ENCODE measurements around the gene UNCX. TPM values are rescaled to one million over a fixed set of nuclear protein-coding genes. Genes with fewer than 3 reads are reported as not detected.

Gene UNCX
- total and polyA plus RNA-seq, 9 of the 15 experiments (the other 6 are each of a cell fraction or from before 2014, with no cell fraction given), result not detected

DNA sequence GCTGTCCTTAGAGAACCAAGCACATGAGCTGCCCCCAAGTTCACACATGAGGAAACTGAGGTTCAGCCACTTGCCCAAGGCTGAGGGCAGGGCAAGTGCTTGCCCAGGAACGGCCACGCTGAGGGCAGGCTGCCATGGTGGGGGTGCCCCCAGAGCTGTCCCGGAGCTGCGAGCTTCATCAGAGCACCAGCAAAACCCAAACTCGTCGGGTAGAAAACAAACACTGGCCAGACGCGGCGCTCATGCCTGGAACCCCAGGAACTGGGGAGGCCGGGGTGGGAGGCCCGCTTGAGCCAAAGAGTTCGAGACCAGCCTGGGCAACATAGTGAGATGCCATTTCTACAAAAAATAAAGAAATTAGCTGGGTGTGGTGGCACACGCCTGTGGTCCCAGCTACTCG, 38.4 kb downstream of the UNCX start:
- BruUV-seq (replicated peaks), result no TSS peak
- ATAC-seq (no peak), DNase-seq (ENCODE audit: extremely low read depth in 1 of 4, low spot score in 3 of 4) (no peak), FAIRE-seq (no peak)
- Histone ChIP-seq H3K4me3 (no peak overlapping the region), H3K9me3 (replicated peaks; ENCODE audit: control insufficient read depth, insufficient read depth, low read depth, low read length) (peaks cover 2% of the 10 kb centered on the region; the same call in 1 of the 2 replicates), H3K27ac (ENCODE audit: extremely low read depth, low read depth, low read length) (no peak overlapping the region), H3K36me3 (ENCODE audit: control insufficient read depth, insufficient read depth, low read length) (no peaks in the 10 kb centered on the region), H4K20me1 (replicated peaks; ENCODE audit: control insufficient read depth, insufficient read depth, low read length) (no peaks in the 10 kb centered on the region), H3K9ac (ENCODE audit: insufficient read depth in 1 of 2, low read depth in 2 of 2, low read length in 2 of 2) (no peak overlapping the region), H3K27me3 (ENCODE audit: control insufficient read depth in 2 of 2, insufficient read depth in 2 of 2, low read length in 2 of 2) (peaks cover 17 to 52% of the 10 kb centered on the region in 2 experiments; a peak in 4 of 5 replicates), H3K9me1 (ENCODE audit: control insufficient read depth, insufficient read depth, low read length) (no peaks in the 10 kb centered on the region), H3K79me2 (ENCODE audit: control insufficient read depth, insufficient read depth, low read length) (no peaks in the 10 kb centered on the region), H2AFZ (ENCODE audit: low read depth, low read length) (no peak overlapping the region), H3K4me2 (ENCODE audit: insufficient read depth, low read length) (no peak overlapping the region), H3K4me1 (replicated peaks in 1 of 2; ENCODE audit: control insufficient read depth in 2 of 2, insufficient read depth in 2 of 2, low read length in 2 of 2) (peaks cover 0 to 29% of the 10 kb centered on the region in 2 experiments; a peak in 2 of 5 replicates)
- intact Hi-C loops (cut with micrococcal nuclease), result no loop called here
- ChIA-PET POLR2A (no interaction called here), CTCF (ENCODE audit: low intra/inter-chr PET ratio) (no interaction called here)
- no peak for TF ChIP-seq CSDE1 (IDR thresholded peaks at IDR 0.05)
- no peak for TF ChIP-seq ZNF239 (CRISPR knock-in tag; IDR thresholded peaks at IDR 0.05)
- TF ChIP-seq RHOXF2B (CRISPR knock-in tag; conservative IDR thresholded peaks at IDR 0.05), result no peak
- TF ChIP-seq ZNF175 (CRISPR knock-in tag; IDR thresholded peaks at IDR 0.05; ENCODE audit: low read depth), result no peak
- no peak for TF ChIP-seq TEAD4 (IDR thresholded peaks at IDR 0.05; ENCODE audit: low read length)
- TF ChIP-seq TEAD4 (CRISPR knock-in tag; IDR thresholded peaks at IDR 0.05; ENCODE audit: borderline replicate concordance), result no peak
- TF ChIP-seq, protein P1, sequence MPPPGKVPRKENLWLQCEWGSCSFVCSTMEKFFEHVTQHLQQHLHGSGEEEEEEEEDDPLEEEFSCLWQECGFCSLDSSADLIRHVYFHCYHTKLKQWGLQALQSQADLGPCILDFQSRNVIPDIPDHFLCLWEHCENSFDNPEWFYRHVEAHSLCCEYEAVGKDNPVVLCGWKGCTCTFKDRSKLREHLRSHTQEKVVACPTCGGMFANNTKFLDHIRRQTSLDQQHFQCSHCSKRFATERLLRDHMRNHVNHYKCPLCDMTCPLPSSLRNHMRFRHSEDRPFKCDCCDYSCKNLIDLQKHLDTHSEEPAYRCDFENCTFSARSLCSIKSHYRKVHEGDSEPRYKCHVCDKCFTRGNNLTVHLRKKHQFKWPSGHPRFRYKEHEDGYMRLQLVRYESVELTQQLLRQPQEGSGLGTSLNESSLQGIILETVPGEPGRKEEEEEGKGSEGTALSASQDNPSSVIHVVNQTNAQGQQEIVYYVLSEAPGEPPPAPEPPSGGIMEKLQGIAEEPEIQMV (tag; conservative IDR thresholded peaks at IDR 0.05; ENCODE audit: low read depth), result no peak
- no peak for TF ChIP-seq MTA3 (IDR thresholded peaks at IDR 0.05; ENCODE audit: borderline replicate concordance)
- no peak for TF ChIP-seq ZNF76 (CRISPR knock-in tag; IDR thresholded peaks at IDR 0.05; ENCODE audit: borderline replicate concordance)
- TF ChIP-seq CBX3 (IDR thresholded peaks at IDR 0.05; ENCODE audit: borderline replicate concordance in 1 of 2, low read length in 2 of 2), result no peak
- no peak for TF ChIP-seq FOXK1 (CRISPR knock-in tag; IDR thresholded peaks at IDR 0.05; ENCODE audit: borderline replicate concordance)
- no peak for TF ChIP-seq JUND (IDR thresholded peaks at IDR 0.05; ENCODE audit: borderline replicate concordance, low read depth, low read length)
- no peak for TF ChIP-seq JUND (tag; IDR thresholded peaks at IDR 0.05; ENCODE audit: borderline replicate concordance, low read depth, low read length)
- TF ChIP-seq ZBTB17 (CRISPR knock-in tag; IDR thresholded peaks at IDR 0.05), result no peak
- 30% methylated on average over 13 of the region's 14 CpGs for WGBS (ENCODE audit: insufficient coverage, low coverage, missing lambda C conversion rate)
- in situ Hi-C loops (cut with MboI), result no loop called here
